Esophagus squamous epithelium (tissue), 5 donors: ENCODE results near the gene PHKB. TPM values are rescaled to one million over a fixed set of nuclear protein-coding genes. Genes with fewer than 3 reads are reported as not detected.

ENCODE experiments used
- DNase-seq: peaks from one replicate; lab custom pipeline; 2025; lab: John Stamatoyannopoulos, UW
- H3K27ac ChIP-seq, 4 donors: fragments of 200-600 bp; sonication (generic); one replicate each; pipeline ENCODE4 v1.5.1; 2016 to 2019; ENCODE audit warnings: mild to moderate bottlenecking in 1 of 4
- H3K27me3 ChIP-seq, 4 donors: fragments of 200-600 bp; sonication (generic); 1 replicate in 3 of 4; 2 replicates in 1 of 4; pipeline versions ENCODE4 v1.5.1 to v1.6.0; 2017 to 2021; ENCODE audit warnings: antibody characterized with exemption in 1 of 4
- H3K36me3 ChIP-seq, 3 donors: fragments of 200-600 bp; sonication (generic); one replicate each; pipeline ENCODE4 v1.5.1; 2016 to 2019
- H3K4me1 ChIP-seq, 3 donors: fragments of 200-600 bp; sonication (generic); one replicate each; pipeline ENCODE4 v1.5.1; 2017 to 2019
- H3K4me3 ChIP-seq, 4 donors: fragments of 200-600 bp; sonication (generic); 1 replicate in 3 of 4; 2 replicates in 1 of 4; pipeline ENCODE4 v1.5.1; 2016 to 2019; ENCODE audit warnings: mild to moderate bottlenecking in 2 of 4, moderate library complexity in 1 of 4
- H3K9me3 ChIP-seq, 3 donors: fragments of 200-600 bp; sonication (generic); one replicate each; pipeline ENCODE4 v1.5.1; 2016 to 2019
- CTCF ChIP-seq, 6 experiments: fragments of 450-650 bp in 4 of 6; fragments of 200-600 bp in 2 of 6; sonication (generic) in 2 of 6; IDR thresholded peaks; one replicate each; pipeline ENCODE4 v1.5.1; 2016 to 2019; ENCODE audit warnings: antibody characterized with exemption in 6 of 6, mild to moderate bottlenecking in 4 of 6, moderate library complexity in 4 of 6
- POLR2A ChIP-seq, 4 donors: fragments of 450-650 bp; IDR thresholded peaks; one replicate each; pipeline ENCODE4 v1.6.1; 2017; ENCODE audit warnings: antibody characterized with exemption in 4 of 4, mild to moderate bottlenecking in 4 of 4, moderate library complexity in 3 of 4
- WGBS, 2 donors: methylation state at CpG; one replicate each; pipeline ENCODE4 v1.1.5; 2018; 5-methylcytosine and 5-hydroxymethylcytosine counted together
- intact Hi-C: fragments of 100-400 bp; cut with DNase I; formaldehyde crosslinking; loops from one replicate; pipeline ENCODE4 v1.15.0; 2022
- total RNA-seq, 4 donors: library from RNA; depleted of rRNA; stranded (reverse); fragments of >200 nt; gene quantifications; one replicate each; pipeline ENCODE4 v1.1.0, GENCODE V29; 2016
- donor health status: DM: yes; HTN: yes; CAD: no.

Gene PHKB
- total RNA-seq, 4 donors from 2014 or later, result 39.0 to 81.3 (median 53.8) TPM

GRCh38 chr16:47636501-47637099 is 175.5 kb downstream of the PHKB start:
- Histone ChIP-seq H3K4me1 (no peaks in the 10 kb centered on the region), H3K4me3 (no peak overlapping the region), H3K27ac (no peak overlapping the region), H3K36me3 (peaks cover 0 to 46% (median 0%) of the 10 kb centered on the region in 3 donors), H3K9me3 (no peaks in the 10 kb centered on the region), H3K27me3 (no peaks in the 10 kb centered on the region)
- no peak for DNase-seq
- 92 to 100% methylated on average over 5 of the region's 13 CpGs for WGBS, 2 donors
- intact Hi-C loops, result no loop called here
- no peak for TF ChIP-seq POLR2A (IDR thresholded peaks at IDR 0.05)
- no peak for TF ChIP-seq CTCF (IDR thresholded peaks at IDR 0.05)

GRCh38 chr16:47638175-47638574 is 177.0 kb downstream of the PHKB start:
- no peaks in the 10 kb centered on the region for H3K27me3 ChIP-seq
- no peaks in the 10 kb centered on the region for H3K9me3 ChIP-seq
- DNase-seq, result no peak
- H3K36me3 ChIP-seq, result peaks cover 0 to 60% (median 0%) of the 10 kb centered on the region in 3 donors
- intact Hi-C loops, result no loop called here
- WGBS, 2 donors, result 89 to 93% methylated on average over 1 of the region's 1 CpG
- H3K4me3 ChIP-seq, result no peak overlapping the region
- H3K27ac ChIP-seq, result no peak overlapping the region
- H3K4me1 ChIP-seq, result no peaks in the 10 kb centered on the region
- TF ChIP-seq CTCF (IDR thresholded peaks at IDR 0.05) (no peak), POLR2A (IDR thresholded peaks at IDR 0.05) (no peak)

GRCh38 chr16:47640661-47641060 is 179.5 kb downstream of the PHKB start:
- TF ChIP-seq POLR2A (IDR thresholded peaks at IDR 0.05) (no peak), CTCF (IDR thresholded peaks at IDR 0.05) (no peak)
- no peak for DNase-seq
- Histone ChIP-seq H3K27me3 (no peaks in the 10 kb centered on the region), H3K4me1 (peaks cover 0 to 9% (median 0%) of the 10 kb centered on the region in 3 donors), H3K36me3 (peaks cover 0 to 56% (median 0%) of the 10 kb centered on the region in 3 donors), H3K4me3 (no peak overlapping the region), H3K9me3 (no peaks in the 10 kb centered on the region), H3K27ac (no peak overlapping the region)
- intact Hi-C loops, result no loop called here
- WGBS, 2 donors, result 93 to 98% methylated on average over 3 of the region's 3 CpGs

- 68 to 84% methylated on average over 4 of the region's 4 CpGs for WGBS, 2 donors
Observed at GRCh38 chr16:47643323-47644000, 182.3 kb downstream of the PHKB start.

More at GRCh38 chr16:47643323-47644000, 182.3 kb downstream of the PHKB start:
- TF ChIP-seq CTCF (IDR thresholded peaks at IDR 0.05) (no peak), POLR2A (IDR thresholded peaks at IDR 0.05) (no peak)
- no peaks in the 10 kb centered on the region for H3K27me3 ChIP-seq
- H3K4me1 ChIP-seq, result peaks cover 0 to 9% (median 0%) of the 10 kb centered on the region in 3 donors
- intact Hi-C loops, result no loop called here
- H3K4me3 ChIP-seq, result no peak overlapping the region
- H3K9me3 ChIP-seq, result no peaks in the 10 kb centered on the region
- peaks cover 0 to 54% (median 0%) of the 10 kb centered on the region in 3 donors for H3K36me3 ChIP-seq
- no peak for DNase-seq
- H3K27ac ChIP-seq, result no peak overlapping the region
